Kidney epithelial cell (primary cell): ENCODE data around the gene ZNF547. TPM values are rescaled to one million over a fixed set of nuclear protein-coding genes. Genes with fewer than 3 reads are reported as not detected.

Source experiments
- DNase-seq: peaks from one replicate; pipeline ENCODE4 v3.0.0-alpha.2; 2010; ENCODE audit warnings: low read depth
- H3K27me3 ChIP-seq: 2 replicates; pipeline ENCODE4 v1.6.0; 2011; ENCODE audit warnings: low read length; ENCODE audit not compliant: control insufficient read depth, insufficient read depth
- H3K36me3 ChIP-seq: 2 replicates; pipeline ENCODE4 v1.5.1; 2011; ENCODE audit warnings: low read length; ENCODE audit not compliant: control insufficient read depth, insufficient read depth
- H3K4me3 ChIP-seq: 2 replicates; pipeline ENCODE4 v1.5.1; 2011; ENCODE audit warnings: low read depth, mild to moderate bottlenecking, control low read depth, low read length
- CTCF ChIP-seq: IDR thresholded peaks from 2 replicates; pipeline ENCODE4 v1.5.1; 2011; ENCODE audit warnings: mild to moderate bottlenecking, moderate library complexity, low read length, control low read depth, inconsistent platforms; ENCODE audit not compliant: insufficient read depth, poor library complexity, severe bottlenecking
- total RNA-seq: library from RNA; depleted of rRNA; stranded (reverse); fragments of >200 nt; gene quantifications from 2 replicates; pipeline ENCODE4 v1.2.3, GENCODE V29; 2015

Gene ZNF547
- total RNA-seq, 1 donor from 2014 or later = 1.7 TPM

- TF ChIP-seq CTCF = no peak
- Histone ChIP-seq H3K36me3 (peaks cover 2% of the 10 kb centered on the region), H3K4me3 (peak within 1 kb of the TSS; percentile 94), H3K27me3 (no peaks in the 10 kb centered on the region)
- DNase-seq = peak; percentile 85
Observed at GRCh38 chr19:57410877-57411671, 47.7 kb downstream of the ZNF547 start, which contains the start of gene ZNF17. Gene ZNF17 (plus strand): TSS chr19:57411161. CDS start chr19:57413616, 2,455 bp downstream.

DNA sequence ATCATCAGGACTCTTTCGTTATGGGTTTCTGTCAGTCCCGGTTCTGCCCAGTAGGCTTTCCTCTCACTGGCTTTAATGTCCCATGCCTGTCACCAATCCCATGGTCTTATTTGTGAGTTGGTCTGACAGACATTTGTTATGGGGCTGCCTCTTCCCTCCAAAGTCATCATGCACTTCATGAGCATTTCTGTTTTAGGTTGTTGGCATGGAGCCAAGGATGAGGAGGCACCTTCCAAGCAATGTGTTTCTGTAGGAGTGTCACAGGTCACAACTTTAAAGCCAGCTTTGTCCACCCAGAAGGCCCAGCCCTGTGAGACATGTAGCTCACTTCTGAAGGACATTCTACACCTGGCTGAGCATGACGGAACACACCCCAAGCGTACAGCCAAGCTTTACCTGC, 56.1 kb downstream of the ZNF547 start:
- H3K36me3 ChIP-seq = peaks cover 4% of the 10 kb centered on the region
- no peak for TF ChIP-seq CTCF
- no peak overlapping the region for H3K4me3 ChIP-seq
- no peak for DNase-seq
- no peaks in the 10 kb centered on the region for H3K27me3 ChIP-seq

- H3K4me3 ChIP-seq = no peak overlapping the region
- no peak for TF ChIP-seq CTCF
- H3K36me3 ChIP-seq = peaks cover 2% of the 10 kb centered on the region
Observed at GRCh38 chr19:57421037-57421436, 57.7 kb downstream of the ZNF547 start.

More at GRCh38 chr19:57421037-57421436, 57.7 kb downstream of the ZNF547 start:
- DNase-seq = no peak
- H3K27me3 ChIP-seq = no peaks in the 10 kb centered on the region

Other genes with a start within 250 kb of the ZNF547 start
- gene USP29, start 243.6 kb upstream of the ZNF547 start, total RNA-seq = not detected in 2 replicates
- not detected in 2 replicates for gene ZIM3, start 218.3 kb upstream of the ZNF547 start, total RNA-seq
- gene DUXA, start 196.1 kb upstream of the ZNF547 start, total RNA-seq = not detected in 2 replicates
- 44.3 and 59.1 TPM in 2 replicates for gene ZNF264, start 172.1 kb upstream of the ZNF547 start, total RNA-seq
- gene AURKC, start 132.5 kb upstream of the ZNF547 start, total RNA-seq = 1.0 and 4.4 TPM in 2 replicates
- 18.7 and 19.2 TPM in 2 replicates for gene ZNF805, start 122.9 kb upstream of the ZNF547 start, total RNA-seq
- 122 and 134 TPM in 2 replicates for gene ZNF460, start 83.1 kb upstream of the ZNF547 start, total RNA-seq
- gene ZNF543, start 43.1 kb upstream of the ZNF547 start, total RNA-seq = 9.8 and 12.4 TPM in 2 replicates
- gene ZNF304, start 12.3 kb upstream of the ZNF547 start, total RNA-seq = 8.0 and 8.3 TPM in 2 replicates
- gene TRAPPC2B, start within 50 bp of the ZNF547 start, total RNA-seq = 16.4 and 28.7 TPM in 2 replicates
- gene ZNF548, start 26.3 kb downstream of the ZNF547 start, total RNA-seq = 12.4 and 13.1 TPM in 2 replicates
- gene ZNF17, start 47.6 kb downstream of the ZNF547 start, total RNA-seq = 4.5 and 6.3 TPM in 2 replicates
- 10.4 and 14.3 TPM in 2 replicates for gene ZNF749, start 71.8 kb downstream of the ZNF547 start, total RNA-seq
- 0.41 and 0.54 TPM in 2 replicates for gene VN1R1, start 93.6 kb downstream of the ZNF547 start, total RNA-seq
- gene ZNF772, start 114.0 kb downstream of the ZNF547 start, total RNA-seq = 9.2 and 10.0 TPM in 2 replicates
- 11.4 and 16.8 TPM in 2 replicates for gene ZNF419, start 124.2 kb downstream of the ZNF547 start, total RNA-seq
- gene ZNF773, start 136.4 kb downstream of the ZNF547 start, total RNA-seq = 7.9 and 11.2 TPM in 2 replicates
- 4.8 and 5.1 TPM in 2 replicates for gene ZNF549, start 163.8 kb downstream of the ZNF547 start, total RNA-seq
- 5.1 and 6.8 TPM in 2 replicates for gene ZNF550, start 196.3 kb downstream of the ZNF547 start, total RNA-seq
- 5.5 and 6.0 TPM in 2 replicates for gene ZNF416, start 215.4 kb downstream of the ZNF547 start, total RNA-seq
- 6.8 and 9.3 TPM in 2 replicates for gene ZIK1, start 220.6 kb downstream of the ZNF547 start, total RNA-seq
- gene ZNF530, start 236.3 kb downstream of the ZNF547 start, total RNA-seq = 3.2 and 6.6 TPM in 2 replicates